Measurements from ENCODE around the gene ANK3. TPM values are rescaled to one million over a fixed set of nuclear protein-coding genes. Genes with fewer than 3 reads are reported as not detected.

ANK3 gene
- total RNA-seq, 2 donors from 2014 or later, result 41.0 to 113 TPM

GRCh38 chr10:60390224-60390626, 550 bp upstream of the ANK3 start:
- Histone ChIP-seq H3K4me1 (no peaks in the 10 kb centered on the region), H3K27me3 (no peaks in the 10 kb centered on the region), H3K36me3 (replicated peaks in 1 of 2; ENCODE audit: insufficient read depth in 1 of 2, low read depth in 2 of 2) (no peaks in the 10 kb centered on the region), H3K4me3 (no peak overlapping the region), H3K27ac (no peak overlapping the region), H3K9me3 (no peaks in the 10 kb centered on the region)
- 81 to 87% methylated on average over 3 of the region's 3 CpGs for WGBS, 2 donors
- TF ChIP-seq CTCF (IDR thresholded peaks at IDR 0.05) (no peak), POLR2A (IDR thresholded peaks at IDR 0.05) (no peak)
- DNase-seq, result no peak
- intact Hi-C loops (cut with DNase I), result no loop called here
- no peak for ATAC-seq

GRCh38 chr10:60388709-60389301, 870 bp downstream of the ANK3 start:
- Histone ChIP-seq H3K36me3 (replicated peaks in 1 of 2; ENCODE audit: insufficient read depth in 1 of 2, low read depth in 2 of 2) (no peaks in the 10 kb centered on the region), H3K27me3 (no peaks in the 10 kb centered on the region), H3K9me3 (no peaks in the 10 kb centered on the region), H3K4me3 (no peak overlapping the region), H3K27ac (peak overlapping the region in 2 of 4 donors; percentile 33 to 49), H3K4me1 (no peaks in the 10 kb centered on the region)
- TF ChIP-seq POLR2A (IDR thresholded peaks at IDR 0.05), result no peak
- no peak for TF ChIP-seq CTCF (IDR thresholded peaks at IDR 0.05)
- intact Hi-C loops (cut with DNase I), result no loop called here
- ATAC-seq (peak; percentile 27), DNase-seq (peak in 1 of 4 donors; percentile 17)
- 57 to 66% methylated on average over 7 of the region's 7 CpGs for WGBS, 2 donors

GRCh38 chr10:60388116-60388625, 1.5 kb downstream of the ANK3 start:
- Histone ChIP-seq H3K27me3 (no peaks in the 10 kb centered on the region), H3K36me3 (replicated peaks in 1 of 2; ENCODE audit: insufficient read depth in 1 of 2, low read depth in 2 of 2) (no peaks in the 10 kb centered on the region), H3K4me3 (no peak overlapping the region), H3K4me1 (no peaks in the 10 kb centered on the region), H3K27ac (peak overlapping the region in 2 of 4 donors; percentile 33 to 49), H3K9me3 (no peaks in the 10 kb centered on the region)
- ATAC-seq (no peak), DNase-seq (no peak)
- 85 to 86% methylated on average over 2 of the region's 2 CpGs for WGBS, 2 donors
- intact Hi-C loops (cut with DNase I), result no loop called here
- TF ChIP-seq POLR2A (IDR thresholded peaks at IDR 0.05) (no peak), CTCF (IDR thresholded peaks at IDR 0.05) (no peak)

- H3K27ac ChIP-seq, result no peak overlapping the region
- ATAC-seq, result no peak
- intact Hi-C loops (cut with DNase I), result no loop called here
Observed at GRCh38 chr10:60387531-60387930, 2.1 kb downstream of the ANK3 start.

More at GRCh38 chr10:60387531-60387930, 2.1 kb downstream of the ANK3 start:
- 94 to 95% methylated on average over 2 of the region's 2 CpGs for WGBS, 2 donors
- Histone ChIP-seq H3K27me3 (no peaks in the 10 kb centered on the region), H3K4me3 (no peak overlapping the region), H3K4me1 (no peaks in the 10 kb centered on the region), H3K9me3 (no peaks in the 10 kb centered on the region), H3K36me3 (replicated peaks in 1 of 2; ENCODE audit: insufficient read depth in 1 of 2, low read depth in 2 of 2) (no peaks in the 10 kb centered on the region)
- DNase-seq, result no peak
- TF ChIP-seq POLR2A (IDR thresholded peaks at IDR 0.05) (no peak), CTCF (IDR thresholded peaks at IDR 0.05) (no peak)
